ENCODE measurements around the gene RINL.

Gene RINL, protein sequence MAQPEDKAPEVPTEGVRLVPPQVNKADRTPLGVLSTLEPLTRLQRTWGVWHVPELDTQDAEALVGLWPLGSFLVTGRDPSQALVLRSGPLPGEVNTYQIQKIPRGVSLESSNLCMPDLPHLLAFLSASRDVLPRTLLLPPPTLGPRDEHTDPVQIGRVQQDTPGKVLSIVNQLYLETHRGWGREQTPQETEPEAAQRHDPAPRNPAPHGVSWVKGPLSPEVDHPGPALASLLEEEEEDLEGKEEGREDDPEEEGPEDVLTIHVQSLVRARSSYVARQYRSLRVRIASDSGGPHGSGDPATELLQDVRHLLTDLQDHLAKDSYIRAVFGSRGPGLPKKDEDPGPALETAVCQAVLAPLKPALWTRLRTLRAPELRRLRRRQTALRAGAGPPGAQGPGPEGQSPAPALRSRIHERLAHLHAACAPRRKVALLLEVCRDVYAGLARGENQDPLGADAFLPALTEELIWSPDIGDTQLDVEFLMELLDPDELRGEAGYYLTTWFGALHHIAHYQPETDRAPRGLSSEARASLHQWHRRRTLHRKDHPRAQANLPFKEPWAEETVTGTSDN
- total RNA-seq, result 37.7 to 42.5 (median 40.5) reads per million in 3 donors

- H3K27ac ChIP-seq (ENCODE audit: insufficient read depth, low read length, poor library complexity, severe bottlenecking), result peak within 1 kb of the TSS; percentile 84
- peaks cover 26% of the 10 kb centered on the region for H3K4me1 ChIP-seq (ENCODE audit: control insufficient read depth, insufficient read depth, low read length, poor library complexity, severe bottlenecking)
- peak within 1 kb of the TSS; percentile 21 for H3K4me3 ChIP-seq (ENCODE audit: insufficient read depth, low read depth, low read length, poor library complexity, severe bottlenecking)
- H3K36me3 ChIP-seq (ENCODE audit: control insufficient read depth, insufficient read depth, low read length), result peaks cover 5% of the 10 kb centered on the region
- no peaks in the 10 kb centered on the region for H3K27me3 ChIP-seq (replicated peaks; ENCODE audit: control insufficient read depth, insufficient read depth, low read length, poor library complexity, severe bottlenecking)
- DNase-seq, result peak; percentile 39 to 52 (median 52)
- H3K9me3 ChIP-seq (ENCODE audit: control insufficient read depth, low read length), result no peaks in the 10 kb centered on the region
Measured at GRCh38 chr19:38877781-38878574, at the start of gene RINL. TSS of gene RINL (minus strand) at chr19:38878275. CDS start at chr19:38876742, 1,533 bp downstream.

- DNase-seq, result no peak
- Histone ChIP-seq H3K4me3 (ENCODE audit: insufficient read depth, low read depth, low read length, poor library complexity, severe bottlenecking) (no peak overlapping the region), H3K27me3 (replicated peaks; ENCODE audit: control insufficient read depth, insufficient read depth, low read length, poor library complexity, severe bottlenecking) (no peaks in the 10 kb centered on the region), H3K9me3 (ENCODE audit: control insufficient read depth, low read length) (no peaks in the 10 kb centered on the region), H3K4me1 (ENCODE audit: control insufficient read depth, insufficient read depth, low read length, poor library complexity, severe bottlenecking) (no peaks in the 10 kb centered on the region), H3K27ac (ENCODE audit: insufficient read depth, low read length, poor library complexity, severe bottlenecking) (no peak overlapping the region), H3K36me3 (ENCODE audit: control insufficient read depth, insufficient read depth, low read length) (peaks cover 11% of the 10 kb centered on the region)
Measured at GRCh38 chr19:38924388-38924787, 46.3 kb upstream of the RINL start.

- no peaks in the 10 kb centered on the region for H3K27me3 ChIP-seq (replicated peaks; ENCODE audit: control insufficient read depth, insufficient read depth, low read length, poor library complexity, severe bottlenecking)
- DNase-seq, result no peak
- H3K27ac ChIP-seq (ENCODE audit: insufficient read depth, low read length, poor library complexity, severe bottlenecking), result no peak overlapping the region
- no peaks in the 10 kb centered on the region for H3K9me3 ChIP-seq (ENCODE audit: control insufficient read depth, low read length)
- peaks cover 11% of the 10 kb centered on the region for H3K36me3 ChIP-seq (ENCODE audit: control insufficient read depth, insufficient read depth, low read length)
- H3K4me3 ChIP-seq (ENCODE audit: insufficient read depth, low read depth, low read length, poor library complexity, severe bottlenecking), result no peak overlapping the region
- H3K4me1 ChIP-seq (ENCODE audit: control insufficient read depth, insufficient read depth, low read length, poor library complexity, severe bottlenecking), result no peaks in the 10 kb centered on the region
Measured at GRCh38 chr19:38922482-38922881, 44.4 kb upstream of the RINL start.

DNA sequence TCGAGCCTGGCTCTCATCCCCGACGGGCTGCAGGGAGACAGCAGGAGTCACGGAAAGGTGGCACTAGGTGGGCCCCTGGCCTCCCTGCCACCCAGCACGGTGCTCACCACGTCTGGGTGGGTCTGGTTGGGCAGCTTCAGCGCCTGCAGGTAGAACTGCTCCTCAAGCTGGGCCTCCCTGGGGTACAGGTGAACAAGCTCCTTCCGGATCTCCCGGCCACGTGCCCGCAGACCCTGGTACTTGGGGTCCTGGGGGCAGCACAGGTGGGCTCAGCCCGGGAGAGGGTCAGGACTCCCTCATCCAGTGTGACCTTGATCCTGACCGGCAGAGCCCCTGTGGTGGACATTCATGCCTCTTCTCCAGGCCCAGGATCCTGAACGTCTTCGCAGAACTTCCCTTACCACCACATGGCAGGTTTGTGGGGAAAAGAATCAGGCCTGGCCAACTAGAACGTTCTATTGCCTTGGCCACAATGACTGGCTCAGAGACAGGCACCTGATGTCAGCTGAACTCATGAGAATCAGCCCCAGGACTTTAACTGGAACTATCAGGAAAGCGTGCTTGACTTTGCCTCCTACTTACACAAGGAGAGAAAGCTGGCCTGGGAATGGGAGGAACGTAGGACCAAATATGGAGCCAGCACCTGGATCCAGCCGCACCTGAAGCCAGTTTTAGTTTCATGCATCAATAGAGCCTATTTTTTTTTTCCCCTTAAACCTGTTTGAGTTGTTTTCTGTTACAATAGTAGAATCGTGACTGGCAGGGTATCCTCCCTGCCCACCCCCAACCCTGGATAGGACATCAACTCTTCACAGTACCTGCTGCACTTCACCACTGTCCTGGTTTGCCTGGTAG, 43.6 kb upstream of the RINL start:
- Histone ChIP-seq H3K4me3 (ENCODE audit: insufficient read depth, low read depth, low read length, poor library complexity, severe bottlenecking) (no peak overlapping the region), H3K27ac (ENCODE audit: insufficient read depth, low read length, poor library complexity, severe bottlenecking) (no peak overlapping the region), H3K9me3 (ENCODE audit: control insufficient read depth, low read length) (no peaks in the 10 kb centered on the region), H3K36me3 (ENCODE audit: control insufficient read depth, insufficient read depth, low read length) (peaks cover 11% of the 10 kb centered on the region), H3K27me3 (replicated peaks; ENCODE audit: control insufficient read depth, insufficient read depth, low read length, poor library complexity, severe bottlenecking) (no peaks in the 10 kb centered on the region), H3K4me1 (ENCODE audit: control insufficient read depth, insufficient read depth, low read length, poor library complexity, severe bottlenecking) (no peaks in the 10 kb centered on the region)
- DNase-seq, result no peak

- no peak overlapping the region for H3K27ac ChIP-seq (ENCODE audit: insufficient read depth, low read length, poor library complexity, severe bottlenecking)
- no peaks in the 10 kb centered on the region for H3K9me3 ChIP-seq (ENCODE audit: control insufficient read depth, low read length)
- no peaks in the 10 kb centered on the region for H3K4me1 ChIP-seq (ENCODE audit: control insufficient read depth, insufficient read depth, low read length, poor library complexity, severe bottlenecking)
- peaks cover 10% of the 10 kb centered on the region for H3K36me3 ChIP-seq (ENCODE audit: control insufficient read depth, insufficient read depth, low read length)
- H3K4me3 ChIP-seq (ENCODE audit: insufficient read depth, low read depth, low read length, poor library complexity, severe bottlenecking), result no peak overlapping the region
- no peaks in the 10 kb centered on the region for H3K27me3 ChIP-seq (replicated peaks; ENCODE audit: control insufficient read depth, insufficient read depth, low read length, poor library complexity, severe bottlenecking)
- no peak for DNase-seq
Measured at GRCh38 chr19:38920602-38921419, 42.7 kb upstream of the RINL start.

DNA sequence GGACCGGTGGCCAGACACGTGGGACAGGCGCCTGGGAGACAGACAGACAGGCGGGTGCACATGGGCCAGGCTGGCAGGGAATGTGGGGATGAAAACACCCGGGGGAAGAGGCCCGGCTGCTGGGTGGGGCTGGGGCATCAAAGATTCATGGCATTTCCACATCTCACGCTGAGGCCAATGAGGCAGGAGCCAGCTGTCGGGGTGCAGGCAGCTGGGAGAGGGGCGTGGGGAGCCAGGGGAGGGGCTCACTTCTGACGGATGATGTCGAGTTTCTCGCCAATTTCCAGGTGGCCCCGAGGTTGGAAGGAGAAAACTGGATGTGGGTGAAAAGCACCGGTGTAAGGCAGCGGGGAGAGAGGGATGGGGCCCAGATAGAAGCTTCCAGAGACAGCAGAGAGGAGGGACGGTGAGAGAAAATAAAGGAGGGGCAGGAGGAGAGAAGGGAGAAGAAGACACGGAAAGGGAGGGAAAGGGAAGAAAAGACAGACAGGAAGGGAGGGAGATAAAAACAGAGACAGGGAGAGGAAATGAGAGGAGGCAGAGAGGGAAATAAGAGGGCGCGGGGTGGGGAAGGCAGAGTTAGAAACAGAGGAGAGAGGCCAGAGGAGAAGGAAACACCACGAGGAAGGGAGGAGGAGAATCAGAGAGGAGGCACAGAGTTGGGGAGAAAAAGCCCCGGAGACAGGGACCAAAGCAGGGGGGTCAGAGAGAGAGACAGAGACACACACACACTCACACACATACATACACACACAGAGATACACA, 41.9 kb upstream of the RINL start:
- Histone ChIP-seq H3K4me3 (ENCODE audit: insufficient read depth, low read depth, low read length, poor library complexity, severe bottlenecking) (no peak overlapping the region), H3K27me3 (replicated peaks; ENCODE audit: control insufficient read depth, insufficient read depth, low read length, poor library complexity, severe bottlenecking) (no peaks in the 10 kb centered on the region), H3K9me3 (ENCODE audit: control insufficient read depth, low read length) (no peaks in the 10 kb centered on the region), H3K27ac (ENCODE audit: insufficient read depth, low read length, poor library complexity, severe bottlenecking) (no peak overlapping the region), H3K36me3 (ENCODE audit: control insufficient read depth, insufficient read depth, low read length) (peaks cover 3% of the 10 kb centered on the region), H3K4me1 (ENCODE audit: control insufficient read depth, insufficient read depth, low read length, poor library complexity, severe bottlenecking) (no peaks in the 10 kb centered on the region)
- DNase-seq, result no peak

GRCh38 chr19:38918526-38918925, 40.5 kb upstream of the RINL start:
- H3K4me3 ChIP-seq (ENCODE audit: insufficient read depth, low read depth, low read length, poor library complexity, severe bottlenecking), result no peak overlapping the region
- no peaks in the 10 kb centered on the region for H3K9me3 ChIP-seq (ENCODE audit: control insufficient read depth, low read length)
- no peak for DNase-seq
- no peaks in the 10 kb centered on the region for H3K4me1 ChIP-seq (ENCODE audit: control insufficient read depth, insufficient read depth, low read length, poor library complexity, severe bottlenecking)
- no peak overlapping the region for H3K27ac ChIP-seq (ENCODE audit: insufficient read depth, low read length, poor library complexity, severe bottlenecking)
- H3K27me3 ChIP-seq (replicated peaks; ENCODE audit: control insufficient read depth, insufficient read depth, low read length, poor library complexity, severe bottlenecking), result no peaks in the 10 kb centered on the region
- no peaks in the 10 kb centered on the region for H3K36me3 ChIP-seq (ENCODE audit: control insufficient read depth, insufficient read depth, low read length)

GRCh38 chr19:38917921-38918491, 39.9 kb upstream of the RINL start:
- no peaks in the 10 kb centered on the region for H3K4me1 ChIP-seq (ENCODE audit: control insufficient read depth, insufficient read depth, low read length, poor library complexity, severe bottlenecking)
- no peaks in the 10 kb centered on the region for H3K27me3 ChIP-seq (replicated peaks; ENCODE audit: control insufficient read depth, insufficient read depth, low read length, poor library complexity, severe bottlenecking)
- H3K27ac ChIP-seq (ENCODE audit: insufficient read depth, low read length, poor library complexity, severe bottlenecking), result no peak overlapping the region
- H3K9me3 ChIP-seq (ENCODE audit: control insufficient read depth, low read length), result no peaks in the 10 kb centered on the region
- no peak overlapping the region for H3K4me3 ChIP-seq (ENCODE audit: insufficient read depth, low read depth, low read length, poor library complexity, severe bottlenecking)
- no peak for DNase-seq
- H3K36me3 ChIP-seq (ENCODE audit: control insufficient read depth, insufficient read depth, low read length), result no peaks in the 10 kb centered on the region

Data from effector memory CD4-positive, alpha-beta T cell (primary cell).